ENCODE data around the gene CFAP46.

- TF ChIP-seq, protein P1, sequence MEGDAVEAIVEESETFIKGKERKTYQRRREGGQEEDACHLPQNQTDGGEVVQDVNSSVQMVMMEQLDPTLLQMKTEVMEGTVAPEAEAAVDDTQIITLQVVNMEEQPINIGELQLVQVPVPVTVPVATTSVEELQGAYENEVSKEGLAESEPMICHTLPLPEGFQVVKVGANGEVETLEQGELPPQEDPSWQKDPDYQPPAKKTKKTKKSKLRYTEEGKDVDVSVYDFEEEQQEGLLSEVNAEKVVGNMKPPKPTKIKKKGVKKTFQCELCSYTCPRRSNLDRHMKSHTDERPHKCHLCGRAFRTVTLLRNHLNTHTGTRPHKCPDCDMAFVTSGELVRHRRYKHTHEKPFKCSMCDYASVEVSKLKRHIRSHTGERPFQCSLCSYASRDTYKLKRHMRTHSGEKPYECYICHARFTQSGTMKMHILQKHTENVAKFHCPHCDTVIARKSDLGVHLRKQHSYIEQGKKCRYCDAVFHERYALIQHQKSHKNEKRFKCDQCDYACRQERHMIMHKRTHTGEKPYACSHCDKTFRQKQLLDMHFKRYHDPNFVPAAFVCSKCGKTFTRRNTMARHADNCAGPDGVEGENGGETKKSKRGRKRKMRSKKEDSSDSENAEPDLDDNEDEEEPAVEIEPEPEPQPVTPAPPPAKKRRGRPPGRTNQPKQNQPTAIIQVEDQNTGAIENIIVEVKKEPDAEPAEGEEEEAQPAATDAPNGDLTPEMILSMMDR (IDR thresholded peaks at IDR 0.05) = no peak
- TF ChIP-seq ELF1 (IDR thresholded peaks at IDR 0.05) = no peak
- TF ChIP-seq, protein P2, sequence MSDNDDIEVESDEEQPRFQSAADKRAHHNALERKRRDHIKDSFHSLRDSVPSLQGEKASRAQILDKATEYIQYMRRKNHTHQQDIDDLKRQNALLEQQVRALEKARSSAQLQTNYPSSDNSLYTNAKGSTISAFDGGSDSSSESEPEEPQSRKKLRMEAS (IDR thresholded peaks at IDR 0.05; ENCODE audit: low read depth) = no peak
- TF ChIP-seq EZH2phosphoT487 (IDR thresholded peaks at IDR 0.05; ENCODE audit: borderline replicate concordance, low read depth) = no peak
- TF ChIP-seq NFIC (IDR thresholded peaks at IDR 0.05; ENCODE audit: borderline replicate concordance) = no peak
- TF ChIP-seq JUND (IDR thresholded peaks at IDR 0.05) = no peak
- no peak for TF ChIP-seq POLR2AphosphoS5 (IDR thresholded peaks at IDR 0.05; ENCODE audit: low read depth, low read length)
- TF ChIP-seq TAF1 (IDR thresholded peaks at IDR 0.05; ENCODE audit: borderline replicate concordance, low read depth, low read length) = no peak
- TF ChIP-seq RXRA (IDR thresholded peaks at IDR 0.05; ENCODE audit: borderline replicate concordance, low read depth) = no peak
- TF ChIP-seq SIN3A (IDR thresholded peaks at IDR 0.05; ENCODE audit: borderline replicate concordance, low read depth, low read length) = no peak
These were observed 30.6 kb downstream of the CFAP46 start for GRCh38 chr10:132911786-132912097.
